Dedifferentiated amniotic fluid mesenchymal stem cell (primary cell): ENCODE measurements around the gene COBL.

Experiments
- DNase-seq: peaks from one replicate; pipeline ENCODE4 v3.0.0-alpha.2; 2016; ENCODE audit errors: extremely low spot score

COBL gene

GRCh38 chr7:51046103-51046466 is 270.5 kb downstream of the COBL start:
- DNase-seq, result no peak

DNA sequence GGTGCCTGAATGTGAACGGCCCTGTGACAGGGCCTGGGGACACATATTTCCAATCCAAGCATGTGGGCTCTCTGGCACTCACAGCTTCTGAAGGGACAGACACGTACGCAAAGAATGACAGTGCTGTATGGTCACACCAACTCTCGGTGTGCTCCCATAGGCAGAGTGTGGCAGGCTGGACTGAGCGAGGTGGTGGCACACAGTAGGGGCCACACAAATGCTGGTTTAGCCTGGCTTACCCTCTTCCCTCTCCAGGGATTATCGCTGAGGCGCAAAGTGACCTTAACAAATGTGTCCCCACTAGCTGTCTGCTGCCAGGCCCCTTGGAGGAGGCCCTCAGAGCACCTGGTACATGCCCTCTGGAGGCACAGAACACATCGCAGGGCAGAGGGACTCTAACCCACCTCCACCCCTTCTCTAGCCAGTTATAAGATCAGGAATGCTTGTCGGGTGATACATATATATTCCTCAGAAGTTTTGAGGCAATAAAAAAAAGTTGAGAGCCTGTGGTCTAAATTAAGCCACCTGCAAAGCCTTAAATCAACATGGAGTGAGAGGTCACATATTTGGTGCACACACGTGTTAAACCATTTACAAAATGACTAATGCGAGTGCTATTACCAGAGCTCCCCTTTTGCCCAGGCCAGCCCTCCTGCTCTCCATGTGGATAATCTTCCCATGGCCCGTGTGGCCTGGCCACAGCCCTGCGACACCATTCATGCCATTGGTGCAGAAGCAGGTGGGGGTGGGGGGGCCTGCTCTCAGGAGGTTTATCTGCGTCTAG is 271.1 kb downstream of the COBL start:
- peak; percentile 16 for DNase-seq

- DNase-seq, result no peak
Measured at GRCh38 chr7:51043461-51043860, 273.1 kb downstream of the COBL start.

DNA sequence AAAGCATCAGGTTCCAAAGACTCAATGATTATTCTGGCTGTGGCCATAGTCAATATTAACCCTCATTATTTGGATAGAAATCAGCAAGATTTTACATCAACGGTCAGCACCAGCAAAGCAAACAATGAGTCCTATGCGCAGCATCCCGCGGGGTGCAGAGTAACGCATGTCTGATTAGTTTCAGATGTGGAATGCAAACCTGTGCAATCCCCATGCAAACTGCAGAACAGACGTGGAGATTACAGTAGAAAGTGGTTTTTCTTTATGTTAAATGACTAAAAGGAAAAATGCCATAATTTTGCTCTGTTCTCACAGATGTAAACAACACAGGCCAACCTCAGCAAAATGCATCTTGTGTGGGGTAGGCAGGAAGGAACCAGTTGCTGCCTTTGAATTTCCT is 275.8 kb downstream of the COBL start:
- DNase-seq, result peak; percentile 56

DNA sequence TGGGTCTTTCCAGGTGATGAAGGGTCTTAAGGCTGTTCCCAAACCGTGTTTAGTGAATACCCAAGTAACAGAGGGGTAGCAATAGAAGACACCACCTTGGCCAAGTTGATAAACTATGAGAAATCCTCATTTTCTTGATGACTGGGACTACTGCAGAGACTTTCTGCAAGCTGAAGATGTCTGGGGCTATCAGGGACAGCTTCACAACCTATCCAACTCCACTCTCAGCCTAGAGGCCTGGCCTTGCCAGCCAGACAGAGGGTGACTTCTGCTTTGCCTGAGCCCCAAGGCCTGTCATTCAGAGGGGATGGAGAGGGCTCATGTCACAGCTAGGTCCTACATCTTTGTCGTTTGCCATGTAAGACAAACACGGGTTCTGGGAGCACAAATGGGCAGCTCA is 278.0 kb downstream of the COBL start:
- DNase-seq, result no peak

DNA sequence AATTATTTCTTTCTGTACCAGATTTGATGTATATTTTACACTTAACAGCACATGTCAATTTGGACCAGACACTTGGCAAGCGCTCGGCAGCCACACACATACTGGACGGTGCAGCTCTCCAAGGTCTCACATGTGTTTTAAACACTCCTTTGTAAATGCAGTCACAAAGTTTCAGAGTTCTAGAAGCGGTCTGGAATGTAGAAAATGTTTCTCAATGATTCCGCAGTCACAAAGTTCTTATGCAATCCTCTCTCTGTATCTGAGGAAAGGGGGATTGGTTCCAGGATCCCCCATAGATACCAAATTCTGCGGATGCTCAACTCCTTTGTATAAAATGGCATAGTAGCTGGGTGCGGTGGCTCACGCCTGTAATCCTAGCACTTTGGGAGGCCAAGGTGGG is 280.9 kb downstream of the COBL start:
- DNase-seq, result no peak

GRCh38 chr7:51034521-51035264 is 281.9 kb downstream of the COBL start:
- peak; percentile 64 for DNase-seq

GRCh38 chr7:51033727-51034520 is 282.7 kb downstream of the COBL start:
- DNase-seq, result no peak

DNA sequence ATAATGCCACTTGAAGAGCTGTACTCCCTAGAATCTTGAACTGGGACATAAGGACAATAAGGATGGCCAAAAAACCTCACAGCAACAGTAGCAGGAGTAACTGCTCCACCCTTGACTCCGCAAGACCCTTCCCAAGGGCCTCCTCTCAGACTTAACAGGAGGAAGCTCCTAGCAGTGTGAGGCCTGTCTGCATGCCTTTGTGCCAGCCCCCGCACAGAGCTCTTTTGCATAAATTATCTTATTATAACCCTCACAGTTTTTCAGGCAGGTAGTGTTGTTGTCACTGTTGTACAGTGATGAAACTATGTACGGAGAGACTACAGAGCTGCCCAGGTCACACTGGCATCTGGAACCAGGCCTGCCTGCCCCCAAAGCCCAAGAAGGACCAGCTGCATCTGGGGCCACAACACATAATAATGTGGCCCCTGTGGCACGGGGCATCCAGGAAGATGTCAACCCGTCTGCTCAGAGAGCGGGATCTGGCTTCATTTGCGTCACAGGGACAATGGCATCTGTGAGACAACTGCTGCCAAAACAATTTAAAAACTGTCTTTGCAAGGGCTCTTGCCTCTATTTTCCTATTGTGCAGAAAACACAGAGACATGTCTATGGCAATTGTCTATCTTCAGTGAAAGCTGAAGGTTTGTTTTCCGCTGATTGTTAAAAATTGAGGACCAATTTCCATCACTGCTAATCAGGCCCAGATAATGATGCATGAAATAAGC is 284.7 kb downstream of the COBL start:
- no peak for DNase-seq

DNA sequence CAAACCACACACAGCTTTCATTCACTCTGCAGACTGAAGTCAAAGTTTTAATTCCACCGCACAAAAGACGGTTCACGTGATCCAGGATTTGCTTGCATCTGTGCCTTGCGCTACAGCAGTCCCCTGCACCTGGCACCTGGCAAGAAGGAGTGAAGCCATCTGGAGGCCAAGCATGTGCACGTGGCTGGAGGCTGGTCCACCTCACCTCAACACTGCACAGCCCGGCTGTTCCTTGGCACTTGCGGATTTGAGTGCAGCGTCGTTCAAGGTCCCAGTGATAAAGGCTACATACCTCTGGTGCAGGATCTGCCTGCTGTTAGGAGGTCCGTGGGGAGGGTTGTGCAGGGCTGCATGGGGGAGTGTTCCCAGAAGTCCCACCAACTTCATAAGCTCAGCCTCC is 285.4 kb downstream of the COBL start:
- DNase-seq, result no peak

DNA sequence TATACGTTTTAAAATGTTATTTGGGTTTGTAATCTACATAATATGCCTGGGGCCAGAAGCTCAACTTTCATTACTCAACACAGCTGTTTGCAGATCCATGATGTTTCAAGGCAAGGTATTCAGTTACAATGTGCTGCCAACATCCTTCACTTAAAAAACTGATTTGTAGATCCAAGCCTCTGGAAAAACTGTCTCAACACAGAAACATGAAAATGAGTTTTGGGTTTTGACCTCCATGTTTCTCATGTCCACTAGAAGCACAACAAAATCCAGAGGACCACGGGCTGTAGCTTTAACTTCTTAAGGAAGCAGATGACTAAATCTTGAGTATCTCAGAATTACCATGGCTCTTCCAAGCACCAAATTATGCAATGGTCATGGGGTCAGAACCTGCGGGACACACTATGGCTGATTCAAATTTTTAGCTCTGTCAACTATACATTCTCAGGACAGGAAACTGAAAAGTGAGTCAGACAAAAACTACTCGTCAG is 286.9 kb downstream of the COBL start:
- peak; percentile 84 for DNase-seq

DNA sequence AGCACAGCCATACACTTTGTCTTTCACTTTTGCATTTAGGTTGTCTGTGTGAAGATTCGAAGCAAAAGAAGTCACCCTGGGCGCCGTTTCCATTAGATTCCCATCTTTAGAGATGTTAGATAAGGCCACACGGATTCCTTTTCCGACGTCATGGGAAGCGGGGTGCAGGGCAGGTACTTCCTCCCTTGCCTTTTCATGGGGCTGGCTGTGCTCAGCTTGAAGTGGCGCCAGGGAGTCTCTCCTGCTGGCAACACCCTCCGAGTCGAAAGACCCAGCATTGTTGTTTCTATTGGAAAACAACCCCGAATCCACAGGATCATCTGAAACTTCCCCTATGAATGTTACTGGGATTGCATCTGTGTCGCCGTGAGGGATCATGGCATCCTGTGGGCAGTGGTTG is 287.5 kb downstream of the COBL start:
- DNase-seq, result no peak

DNA sequence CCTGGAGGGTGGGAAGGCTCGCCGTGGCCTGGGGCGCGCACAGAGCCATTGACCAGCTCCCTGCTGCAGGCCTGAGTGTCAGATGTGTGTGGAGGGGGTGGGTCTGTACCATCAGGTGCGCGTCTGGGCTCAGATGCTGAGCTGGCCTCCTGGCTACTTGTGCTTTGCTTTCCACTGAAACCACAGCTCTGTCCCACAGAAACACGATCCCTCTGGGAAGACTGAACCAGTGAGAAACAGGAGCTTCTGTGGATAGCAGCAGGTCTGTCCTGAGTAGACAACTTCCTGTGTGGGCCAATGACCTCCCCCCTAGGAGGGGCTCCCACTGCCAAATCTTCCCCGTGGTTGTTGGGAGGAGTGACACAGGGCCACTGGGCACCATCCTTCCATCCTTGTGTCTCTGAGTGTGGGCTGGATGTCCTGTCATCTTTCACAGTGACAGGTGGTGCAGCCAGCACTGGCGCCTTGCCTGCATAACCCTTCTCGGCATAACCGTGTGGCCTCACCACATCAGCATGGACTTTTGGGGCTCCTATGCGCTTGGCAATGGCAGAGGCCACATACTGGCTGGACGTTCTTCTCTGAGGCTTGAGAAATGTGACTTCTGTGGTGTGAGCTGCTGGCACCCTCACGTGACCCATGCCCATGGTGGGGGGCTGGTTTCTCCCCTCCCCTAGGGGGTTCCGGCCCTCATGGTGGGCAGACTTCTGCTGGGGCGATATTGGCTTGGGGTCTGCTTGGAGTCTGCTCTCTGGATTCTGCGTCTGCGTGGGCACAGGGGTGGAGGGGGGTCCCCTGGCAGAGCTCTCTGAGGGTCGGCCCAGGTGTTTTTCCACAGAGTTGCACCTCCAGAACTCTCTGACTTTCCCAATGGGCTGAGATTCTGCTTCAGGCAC is 288.4 kb downstream of the COBL start:
- no peak for DNase-seq

DNA sequence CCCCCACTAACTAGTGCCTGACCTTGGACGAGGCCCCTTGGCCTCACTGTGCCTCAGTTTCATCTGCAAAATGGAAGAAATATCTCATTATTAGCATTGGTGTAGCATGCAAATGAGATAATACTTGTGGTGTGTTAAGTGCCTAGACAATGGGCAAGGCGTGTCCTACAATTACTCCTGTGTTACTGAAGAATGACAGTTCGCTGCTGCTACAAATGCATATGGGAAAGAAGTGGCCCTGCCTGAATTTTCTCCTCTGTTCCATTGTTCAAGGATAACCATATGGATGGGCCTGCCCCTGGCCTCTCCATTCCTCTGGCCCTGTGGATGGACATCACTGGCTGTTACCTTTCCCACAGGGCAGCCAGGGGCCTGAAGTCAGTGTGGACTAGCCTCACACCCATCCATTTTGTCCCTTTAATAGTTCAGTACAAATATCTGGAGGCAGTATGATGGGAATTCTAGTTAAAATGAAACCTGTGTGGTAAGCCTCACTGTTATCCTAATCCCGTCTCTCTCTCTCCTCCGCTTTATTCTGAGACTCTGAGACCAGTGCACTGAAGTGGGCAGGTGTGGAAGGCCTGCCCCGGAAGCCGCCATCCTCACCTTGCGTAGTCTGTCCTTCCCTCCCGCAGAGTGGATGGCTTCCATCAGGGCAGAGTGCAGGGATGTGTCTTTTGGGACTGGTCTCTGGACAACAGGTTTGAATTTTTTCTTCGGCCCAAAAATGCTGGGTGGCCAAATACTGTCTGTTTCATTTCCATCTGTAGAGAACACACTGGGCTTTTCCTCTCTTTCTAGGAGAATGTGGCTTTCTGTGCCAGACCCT is 289.3 kb downstream of the COBL start:
- DNase-seq, result no peak

GRCh38 chr7:51026341-51026740 is 290.3 kb downstream of the COBL start:
- DNase-seq, result no peak

GRCh38 chr7:51025668-51026067 is 290.9 kb downstream of the COBL start:
- DNase-seq, result no peak

DNA sequence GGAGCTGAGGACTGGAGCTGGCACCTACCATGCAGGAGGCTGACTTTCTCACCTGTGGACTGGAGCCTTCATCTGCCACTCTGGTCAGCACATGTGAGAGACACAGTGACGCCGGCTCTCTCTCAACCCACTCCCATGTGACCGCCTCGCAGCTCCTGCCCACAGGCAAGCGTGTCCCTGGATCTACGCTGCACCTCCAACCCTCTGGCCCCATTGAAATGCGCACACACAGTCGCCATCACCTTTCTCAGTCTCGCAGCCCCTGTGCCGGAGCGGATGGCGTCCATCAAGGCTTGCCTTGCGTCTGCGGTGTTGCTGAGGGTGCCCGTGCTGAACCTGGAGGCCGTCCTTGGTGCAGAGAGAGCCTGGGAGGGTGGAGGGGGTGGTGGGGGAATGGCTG is 291.7 kb downstream of the COBL start:
- no peak for DNase-seq

DNA sequence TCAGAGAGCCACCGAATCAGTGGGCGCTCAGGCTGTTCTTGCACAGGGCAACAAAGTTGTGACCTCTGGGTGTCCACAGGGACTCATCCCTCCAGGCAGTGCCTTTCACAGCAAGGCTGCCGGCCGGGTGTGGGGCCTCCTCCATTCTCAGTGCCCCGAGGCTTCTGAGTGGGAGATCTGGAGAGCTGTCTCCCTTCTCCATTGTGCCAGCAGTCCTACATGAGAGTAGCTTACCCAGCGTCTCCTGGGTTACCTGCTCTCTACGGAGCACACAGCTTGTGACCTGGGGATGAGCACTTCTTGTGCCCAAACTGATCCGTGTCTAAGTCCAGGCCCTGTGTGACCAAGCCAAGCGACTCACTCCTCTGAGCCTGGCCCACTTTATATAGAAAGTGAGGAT is 293.1 kb downstream of the COBL start:
- DNase-seq, result no peak

GRCh38 chr7:51022821-51023220 is 293.8 kb downstream of the COBL start:
- DNase-seq, result no peak
